GM13977 (cell line): ENCODE measurements around the gene UACA.
A peak's percentile ranks its signal among the peaks of the same experiment; 100 is the strongest.

Experiments
- DNase-seq: peaks from one replicate; pipeline ENCODE4 v3.0.0; 2012; ENCODE audit warnings: low spot score
- CTCF ChIP-seq: IDR thresholded peaks from 2 replicates; pipeline ENCODE4 v1.5.1; 2012; ENCODE audit warnings: mild to moderate bottlenecking, control low read depth; ENCODE audit not compliant: insufficient read depth; ENCODE audit errors: extremely low read depth, missing control alignments
- in situ Hi-C: fragments of 300-500 bp; cut with MboI; formaldehyde crosslinking; loops from one replicate; pipeline ENCODE4 v1.12.0; 2022; ENCODE audit warnings: low sequenced_read_pairs, low pct_unique_long_range_greater_than_20kb, mixed read lengths, inconsistent platforms; ENCODE audit not compliant: unreplicated experiment

The UACA gene

GRCh38 chr15:70679919-70680231, 83.5 kb downstream of the UACA start:
- DNase-seq = no peak
- in situ Hi-C loops = no loop called here
- TF ChIP-seq CTCF = no peak

GRCh38 chr15:70672081-70672480, 91.3 kb downstream of the UACA start:
- in situ Hi-C loops = no loop called here
- peak; percentile 20 for DNase-seq
- TF ChIP-seq CTCF = no peak

- TF ChIP-seq CTCF = no peak
- DNase-seq = no peak
- in situ Hi-C loops = no loop called here
These were observed 92.7 kb downstream of the UACA start for GRCh38 chr15:70670680-70671079.

GRCh38 chr15:70669966-70670658, 93.2 kb downstream of the UACA start:
- no peak for DNase-seq
- no peak for TF ChIP-seq CTCF
- in situ Hi-C loops = no loop called here

GRCh38 chr15:70669006-70669602, 94.3 kb downstream of the UACA start:
- DNase-seq = peak; percentile 35
- no peak for TF ChIP-seq CTCF
- in situ Hi-C loops = no loop called here

- in situ Hi-C loops = no loop called here
- no peak for DNase-seq
- TF ChIP-seq CTCF = no peak
These were observed 97.8 kb downstream of the UACA start for GRCh38 chr15:70665599-70665998.
